HG03442 (cell line): ENCODE measurements around the gene PRR9.

ENCODE experiments used
- ATAC-seq: cut with Tn5 transposase; IDR thresholded peaks from one replicate; pipeline ENCODE4 v1.9.1; 2021; ENCODE audit warnings: mild to moderate bottlenecking, moderate library complexity; ENCODE audit not compliant: unreplicated experiment

PRR9 gene

DNA sequence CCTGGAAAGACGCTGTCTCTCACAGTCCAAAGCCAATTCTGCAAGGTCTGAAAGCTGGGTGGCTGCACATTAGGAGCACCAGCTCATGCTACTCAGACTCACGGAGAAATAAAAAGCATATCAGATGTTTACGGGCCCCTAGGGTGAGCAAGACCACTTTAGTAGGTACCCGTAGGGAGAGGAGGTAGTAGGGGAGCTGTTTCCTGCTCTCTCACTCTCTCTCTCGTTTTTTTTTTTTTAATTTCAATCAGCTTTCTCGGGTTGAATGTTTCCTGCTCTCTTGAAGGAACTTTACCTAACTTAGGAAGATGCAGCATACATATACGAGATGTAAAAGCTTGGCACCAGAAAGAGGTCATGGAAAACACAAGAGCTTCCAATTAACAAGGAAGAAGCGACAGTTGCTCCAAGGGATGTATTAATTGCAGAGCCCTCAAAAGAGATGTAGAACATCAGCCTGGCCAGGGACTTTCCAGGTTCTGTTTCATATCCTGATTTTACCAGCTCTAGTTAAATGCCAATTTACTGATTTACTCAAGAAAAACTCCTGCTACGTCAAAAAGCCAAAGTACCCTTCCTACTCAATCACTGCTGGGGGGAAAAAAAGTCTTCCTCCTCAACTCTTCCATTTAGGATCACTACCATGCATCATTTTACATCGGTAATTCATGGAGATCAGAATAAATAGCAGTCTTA lies 45.2 kb downstream of the PRR9 start:
- ATAC-seq = no peak

DNA sequence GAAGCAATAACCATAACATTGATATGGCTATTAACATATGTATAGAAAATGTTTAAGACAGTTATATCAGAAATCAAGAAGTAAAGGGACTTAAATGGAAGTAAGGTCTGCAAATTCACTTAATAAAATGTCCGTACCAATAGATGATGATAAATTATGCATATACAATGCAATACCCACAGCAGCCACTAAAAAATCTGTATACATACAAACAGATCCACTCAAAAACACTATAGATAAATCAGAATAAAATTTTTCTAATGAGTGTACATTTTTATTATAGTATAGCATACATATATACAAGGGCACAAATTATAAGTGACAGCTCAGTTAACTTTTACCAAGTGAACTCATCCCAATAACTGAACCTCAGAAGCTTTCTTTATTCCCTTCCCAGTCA lies 48.1 kb downstream of the PRR9 start:
- no peak for ATAC-seq
